NCI-H2196 (cell line): ENCODE measurements around the gene MVD.
A peak's percentile ranks its signal among the peaks of the same experiment; 100 is the strongest.

Experiments
- DNase-seq: peaks from one replicate; lab custom pipeline; 2025; ENCODE audit not compliant: unreplicated experiment; lab: John Stamatoyannopoulos, UW

MVD gene

DNA sequence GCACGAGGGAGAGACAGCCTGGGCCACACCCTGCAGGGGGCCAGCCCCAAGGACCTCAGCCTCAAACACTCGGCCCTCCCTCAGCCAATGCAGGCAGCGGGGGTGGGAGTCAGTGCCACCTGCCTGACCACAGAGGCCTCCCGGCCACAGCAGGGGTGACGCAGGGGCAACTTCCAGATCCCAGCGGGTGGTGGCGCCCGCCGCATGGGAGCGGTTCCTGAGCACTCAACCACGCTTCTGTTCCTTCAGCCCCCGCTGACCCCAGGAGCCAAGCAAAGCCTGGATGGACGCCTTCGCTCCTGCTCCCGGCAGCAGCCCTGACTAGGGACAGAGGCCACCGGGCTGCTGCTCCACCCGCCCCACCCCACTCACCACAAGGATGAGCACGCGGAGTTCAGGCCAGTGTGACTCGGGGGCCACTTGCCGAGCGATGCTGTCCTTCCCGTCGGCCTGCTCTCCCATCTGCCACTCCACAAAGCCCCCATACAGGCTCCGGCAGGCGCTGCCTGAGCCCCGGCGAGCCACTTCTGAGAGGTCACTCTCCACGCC, 7.1 kb downstream of the MVD start:
- DNase-seq, result no peak

GRCh38 chr16:88655053-88655732, 7.7 kb downstream of the MVD start:
- no peak for DNase-seq

DNA sequence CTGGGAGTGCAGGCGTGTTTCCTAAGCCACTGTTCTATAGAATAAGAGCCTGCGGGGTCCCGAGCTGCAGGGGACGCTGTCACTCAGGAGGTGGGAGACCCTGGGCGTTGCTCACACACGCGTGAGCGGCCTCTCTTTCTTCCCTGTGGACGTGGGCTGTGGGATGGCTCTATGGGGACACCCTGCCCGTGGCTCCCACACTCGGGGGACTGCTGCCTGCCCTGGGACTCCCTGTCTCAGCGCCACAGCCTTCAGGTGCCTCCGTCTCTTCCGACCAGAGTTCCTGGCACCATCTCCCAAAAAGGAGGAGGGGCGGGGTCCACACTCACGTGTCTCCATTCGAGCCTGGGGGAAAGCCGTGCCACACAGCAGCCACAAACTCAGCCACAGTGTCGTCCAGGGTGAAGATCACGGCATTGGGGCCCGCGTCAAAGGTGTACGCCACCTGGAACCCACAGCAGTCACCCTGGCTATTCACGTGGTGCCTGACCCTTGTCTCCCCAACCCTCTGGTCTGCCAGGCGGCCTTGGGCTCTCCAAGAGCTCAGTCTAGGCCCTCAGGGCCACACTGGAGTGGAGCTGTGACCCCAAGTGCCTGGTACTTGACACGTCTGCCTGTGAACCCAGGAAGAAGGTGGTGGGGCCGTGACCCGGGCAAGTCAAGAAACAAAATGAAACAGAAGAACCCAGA, 8.4 kb downstream of the MVD start:
- DNase-seq, result no peak

DNA sequence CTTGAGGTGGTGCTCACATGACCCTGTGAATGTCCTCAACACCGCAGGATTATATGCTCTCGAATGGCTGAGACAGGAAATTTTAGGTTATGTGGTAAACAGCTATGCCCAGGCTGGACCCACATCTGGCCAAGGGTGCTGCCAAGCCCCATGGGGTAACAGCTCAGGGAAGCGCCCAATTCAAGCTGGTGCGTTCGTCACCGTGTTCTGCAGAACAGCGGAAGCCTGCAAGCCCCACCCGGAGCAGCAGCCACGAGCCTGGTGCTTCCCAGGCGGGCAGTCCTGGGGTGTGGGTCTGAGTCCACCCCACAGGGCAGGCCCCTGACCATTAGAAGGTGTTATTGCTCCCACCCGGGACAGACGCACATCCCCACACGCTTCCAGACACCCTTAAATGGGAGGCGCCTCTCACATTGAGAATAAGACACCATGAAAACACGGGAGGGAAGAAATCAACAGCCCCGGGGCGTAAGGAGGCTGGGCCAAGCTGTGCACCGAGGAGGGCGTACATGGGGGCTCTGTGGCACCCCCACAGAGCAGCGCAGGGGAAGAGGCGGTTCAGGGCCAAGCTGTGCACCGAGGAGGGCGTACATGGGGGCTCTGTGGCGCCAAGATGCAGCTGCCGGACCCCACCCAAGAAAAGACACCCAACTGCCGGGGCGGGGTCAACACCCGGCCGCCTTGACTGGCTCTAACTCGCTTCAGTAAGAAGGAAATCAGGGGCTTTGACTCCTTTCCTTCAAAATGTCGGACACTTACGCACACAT, 9.1 kb downstream of the MVD start:
- DNase-seq, result no peak

GRCh38 chr16:88653101-88653500, 9.8 kb downstream of the MVD start:
- DNase-seq, result no peak

- DNase-seq, result no peak
These were observed 10.2 kb downstream of the MVD start for GRCh38 chr16:88652762-88653063.

DNA sequence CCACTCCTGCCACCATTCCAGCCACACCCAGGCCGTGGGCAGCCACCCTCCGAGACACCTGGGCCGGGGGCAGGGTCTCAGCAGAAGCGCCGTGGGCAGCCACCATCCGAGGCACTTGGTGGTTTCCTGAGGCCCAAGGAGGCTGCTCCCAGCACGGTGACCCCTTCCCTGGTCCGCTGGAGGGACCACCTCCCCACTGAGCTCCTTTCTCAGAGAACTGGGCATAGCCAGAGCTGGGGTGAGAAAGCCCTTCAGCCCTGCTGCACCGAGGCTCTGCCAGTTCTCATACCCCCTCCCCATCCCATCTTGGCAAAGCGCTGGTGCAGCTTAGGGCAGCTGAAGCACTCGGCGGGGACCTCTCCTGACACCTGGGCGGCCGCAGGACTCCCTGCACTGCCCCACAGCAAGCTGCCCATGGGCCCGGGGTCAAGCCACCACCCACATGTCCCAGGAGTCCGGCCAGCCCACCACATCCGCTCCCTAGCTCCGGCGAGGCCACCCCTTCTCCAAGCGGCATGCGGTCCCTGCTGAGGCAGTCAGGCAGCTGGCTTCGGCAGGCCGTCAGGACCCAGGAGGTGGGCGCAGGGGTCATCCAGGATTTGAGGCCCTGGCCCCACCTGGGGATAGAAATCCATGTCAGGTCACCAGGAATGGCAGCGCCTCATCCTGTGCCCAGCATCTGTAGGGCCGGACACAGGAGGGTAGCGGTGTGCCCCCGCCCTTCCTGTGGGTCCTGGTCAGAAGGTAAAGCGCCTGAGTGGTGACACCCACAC, 10.7 kb downstream of the MVD start:
- no peak for DNase-seq

- DNase-seq, result no peak
These were observed 11.5 kb downstream of the MVD start for GRCh38 chr16:88651276-88651988.

DNA sequence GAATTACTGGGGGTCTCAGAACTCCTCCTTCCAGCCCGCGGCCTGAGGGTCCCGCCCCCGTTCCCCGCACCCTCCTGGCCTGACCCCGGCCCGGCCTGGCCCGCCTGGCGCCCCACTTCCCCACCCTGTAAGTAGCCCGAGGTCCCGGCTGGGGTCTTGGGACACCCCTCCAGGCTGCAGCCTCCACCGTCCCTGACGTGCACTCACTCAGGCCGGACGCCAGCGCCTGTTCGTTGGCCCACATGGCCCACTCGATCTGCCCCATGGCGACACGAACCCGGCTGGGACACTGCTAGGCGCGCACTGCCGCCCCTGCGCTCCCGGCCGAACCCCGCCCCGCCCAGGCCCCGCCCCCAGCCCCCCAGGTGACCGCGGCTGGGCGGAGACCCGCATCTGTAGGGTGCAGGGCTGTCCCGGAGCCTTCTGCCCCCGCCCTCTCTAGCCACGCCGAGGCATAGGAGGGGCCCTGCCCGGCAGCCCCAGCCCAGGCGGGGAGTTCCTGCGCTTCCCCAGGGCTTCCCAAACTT, 12.1 kb downstream of the MVD start, which contains the start of gene CYBA:
Gene CYBA, minus strand, starts transcription at position 305 of the 527 bp plus-strand sequence. Its CDS starts 40 bp downstream, at position 265.
- DNase-seq, result no peak

DNA sequence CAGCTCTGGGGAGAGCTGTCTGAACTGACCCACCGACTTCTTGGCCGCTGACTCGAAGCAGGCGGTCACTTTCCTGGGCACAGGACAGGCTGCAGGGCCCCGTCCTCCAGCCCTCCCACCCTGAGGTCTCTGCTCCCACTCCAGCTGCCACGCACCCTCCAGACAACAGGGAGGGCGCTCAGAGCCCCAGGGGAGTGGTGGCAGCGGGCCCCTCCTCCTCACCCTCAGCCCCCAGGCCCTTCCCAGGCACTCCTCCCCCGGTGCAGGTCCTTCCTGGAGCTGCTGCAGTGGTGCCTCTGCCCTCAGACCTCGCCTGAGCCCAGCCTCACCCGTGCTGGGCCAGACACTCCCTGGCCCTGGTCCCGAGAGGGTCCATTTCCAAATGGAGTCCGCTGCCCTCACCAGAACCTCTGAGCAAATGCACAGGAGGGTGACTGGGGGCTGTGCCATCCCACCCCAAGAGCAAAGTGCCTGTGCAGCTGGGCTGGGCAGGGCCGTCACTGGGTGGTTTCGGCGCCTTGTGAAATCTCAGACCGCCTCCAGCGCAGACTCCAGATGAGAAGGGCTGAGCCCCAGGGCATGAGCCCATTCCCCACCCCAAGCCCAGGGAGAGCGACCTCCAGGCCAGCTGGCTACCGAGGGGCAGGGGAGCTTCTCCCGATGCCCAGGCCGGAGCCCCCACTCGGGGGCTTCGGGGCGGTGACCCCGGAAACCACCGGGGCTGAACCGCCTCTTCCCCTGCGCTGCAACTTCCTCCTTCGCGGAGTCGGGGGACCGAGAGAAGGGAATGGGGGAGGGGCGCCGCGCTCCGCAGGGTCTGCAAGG, 12.8 kb downstream of the MVD start:
- no peak for DNase-seq

DNA sequence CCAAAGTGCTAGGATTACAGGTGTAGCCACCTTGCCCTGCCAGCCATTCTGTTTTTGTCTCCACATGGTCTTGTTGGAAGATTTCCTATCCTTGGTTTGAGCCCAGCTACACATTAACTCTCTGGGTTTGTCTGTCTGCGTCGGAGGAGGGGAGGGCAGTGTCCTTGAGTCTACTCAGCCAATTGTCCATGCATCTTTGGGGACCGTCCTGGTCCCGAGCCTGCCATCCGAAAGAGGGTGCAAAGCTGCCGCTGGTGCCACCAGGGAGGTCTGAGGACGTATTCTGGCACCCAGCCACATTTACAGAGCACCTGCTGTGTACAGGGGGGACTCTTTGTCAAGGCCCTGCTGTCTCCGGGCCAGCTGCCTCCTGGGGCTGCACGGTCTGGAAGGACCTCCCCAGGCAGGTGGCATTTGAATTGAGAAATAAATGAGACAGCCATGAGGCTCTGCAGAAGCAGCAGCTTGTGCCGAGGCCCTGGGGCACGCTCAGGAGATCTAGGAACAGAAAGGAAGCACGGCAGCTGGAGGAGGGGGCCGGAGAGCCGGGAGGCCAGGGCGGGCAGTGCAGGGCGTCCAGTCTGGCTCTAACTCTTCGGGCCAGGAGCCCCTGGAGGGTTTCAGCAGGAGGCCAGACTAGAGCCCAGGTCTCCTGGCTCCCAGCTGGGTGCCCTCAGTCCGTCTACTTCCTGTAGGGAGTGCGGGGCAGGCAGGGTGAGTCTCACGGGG, 13.5 kb downstream of the MVD start:
- peak; percentile 48 for DNase-seq

DNA sequence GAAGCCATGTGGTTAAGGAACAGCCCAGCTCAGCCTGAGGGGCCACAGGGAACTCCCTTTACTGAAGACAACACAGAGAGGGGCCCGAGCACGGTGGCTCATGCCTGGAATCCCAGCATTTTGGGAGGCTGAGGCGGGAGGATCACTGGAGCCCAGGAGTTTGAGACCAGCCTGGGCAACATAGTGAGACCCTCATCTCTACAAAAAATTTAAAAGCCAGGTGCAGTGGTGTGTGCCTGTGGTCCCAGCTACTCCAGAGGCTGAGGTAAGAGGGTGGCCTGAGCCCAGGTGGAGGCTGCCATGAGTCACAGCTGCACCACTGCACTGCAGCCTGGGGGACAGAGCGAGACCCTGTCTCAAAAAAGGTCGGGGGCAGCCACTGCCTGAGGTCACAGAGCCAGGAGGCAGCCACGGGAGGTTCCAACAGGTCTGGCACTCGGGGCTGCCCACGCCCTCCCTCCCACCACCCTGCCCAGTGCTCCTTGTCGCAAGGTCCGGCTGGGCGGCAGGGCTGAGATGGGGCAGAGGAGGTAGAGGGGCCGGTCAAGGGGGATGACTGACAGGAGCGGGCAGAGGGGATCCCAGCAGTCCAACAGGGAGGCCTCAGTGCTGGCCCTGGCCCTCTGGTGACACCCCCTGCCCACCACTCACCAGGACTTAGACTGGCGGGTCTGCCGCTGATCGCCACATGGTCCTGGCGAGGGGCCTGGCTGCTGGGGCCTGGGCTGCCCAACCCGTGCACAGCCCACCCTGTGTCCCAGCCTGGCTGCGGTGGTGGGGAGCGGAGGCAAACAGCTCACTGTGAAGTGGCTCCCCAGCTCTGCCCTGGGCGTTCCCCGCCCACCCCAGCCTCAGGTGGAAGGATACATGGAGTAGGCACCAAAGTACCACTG, 15.5 kb downstream of the MVD start:
- DNase-seq, result no peak

GRCh38 chr16:88646345-88647034, 16.4 kb downstream of the MVD start:
- DNase-seq, result no peak

- no peak for DNase-seq
These were observed 16.9 kb downstream of the MVD start for GRCh38 chr16:88645941-88646340.

DNA sequence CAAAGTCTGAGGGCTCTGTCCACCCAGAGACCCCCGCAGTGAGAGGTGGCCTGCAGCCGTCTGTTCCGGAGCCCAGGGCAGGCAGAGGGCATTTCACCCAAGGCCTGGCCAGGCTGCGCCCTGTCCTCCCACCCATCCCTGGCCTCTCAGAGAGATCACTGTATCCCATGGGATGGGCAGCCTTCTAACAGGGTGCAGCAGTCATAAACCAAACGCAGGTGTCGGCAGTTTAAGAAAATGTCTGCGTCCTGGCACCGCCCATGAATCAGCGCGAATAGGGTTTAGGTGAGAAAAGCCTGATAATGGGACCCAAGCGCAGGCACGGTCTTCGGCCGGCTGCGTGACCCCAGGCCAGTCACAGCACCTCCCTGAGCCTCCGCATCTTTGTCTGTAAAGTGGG, 17.4 kb downstream of the MVD start:
- no peak for DNase-seq

- DNase-seq, result no peak
These were observed 19.3 kb downstream of the MVD start for GRCh38 chr16:88643644-88643932.

DNA sequence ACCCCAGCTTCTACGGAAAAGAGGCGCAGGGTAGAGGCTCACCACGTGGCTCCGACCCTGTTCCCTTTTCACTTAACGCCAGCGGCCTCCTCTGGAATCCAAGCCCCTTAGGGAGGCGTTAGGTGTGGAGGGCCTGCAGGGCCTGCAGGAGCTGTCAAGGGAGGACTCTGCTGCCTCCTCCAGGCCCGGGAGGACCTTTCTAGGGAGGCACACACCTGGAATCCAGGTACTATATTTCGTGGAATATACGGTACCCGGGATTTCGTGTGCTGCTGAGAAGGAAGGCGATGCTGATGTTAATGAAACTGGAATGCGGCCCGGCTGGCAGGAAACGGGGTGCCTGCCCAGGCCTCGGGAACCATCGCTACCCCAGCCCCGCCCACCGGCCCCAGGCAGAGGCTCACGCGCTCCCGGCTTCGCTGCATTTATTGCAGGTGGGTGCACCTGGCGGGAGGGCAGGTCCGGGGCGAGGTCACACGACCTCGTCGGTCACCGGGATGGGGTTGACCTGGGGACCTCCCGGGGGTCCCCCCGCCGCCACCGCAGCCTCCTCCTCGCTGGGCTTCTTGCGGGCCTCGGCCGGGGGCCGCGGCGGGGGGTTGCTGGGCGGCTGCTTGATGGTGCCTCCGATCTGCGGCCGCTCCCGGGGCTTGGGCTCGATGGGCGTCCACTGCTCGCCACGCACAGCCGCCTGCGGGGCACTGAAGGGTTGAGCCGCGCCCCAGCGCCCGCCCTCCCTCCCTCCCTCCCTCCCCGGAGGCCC, 19.8 kb downstream of the MVD start:
- no peak for DNase-seq
